ENCODE data around the gene BCKDHA.

BCKDHA gene

GRCh38 chr19:41411100-41411967 lies 13.7 kb downstream of the BCKDHA start:
- DNase-seq (ENCODE audit: low read depth) = peak; percentile 39
- H3K4me3 ChIP-seq (ENCODE audit: low read length) = no peak overlapping the region
- TF ChIP-seq CTCF (conservative IDR thresholded peaks at IDR 0.05; ENCODE audit: low read depth, low read length) = no peak

- TF ChIP-seq CTCF (conservative IDR thresholded peaks at IDR 0.05; ENCODE audit: low read depth, low read length) = no peak
- H3K4me3 ChIP-seq (ENCODE audit: low read length) = no peak overlapping the region
- no peak for DNase-seq (ENCODE audit: low read depth)
Observed at GRCh38 chr19:41411968-41412265, 14.3 kb downstream of the BCKDHA start.

GRCh38 chr19:41412953-41413352 lies 15.3 kb downstream of the BCKDHA start:
- TF ChIP-seq CTCF (conservative IDR thresholded peaks at IDR 0.05; ENCODE audit: low read depth, low read length) = no peak

GRCh38 chr19:41413947-41414346 lies 16.3 kb downstream of the BCKDHA start:
- H3K4me3 ChIP-seq (ENCODE audit: low read length) = no peak overlapping the region
- DNase-seq (ENCODE audit: low read depth) = no peak
- no peak for TF ChIP-seq CTCF (conservative IDR thresholded peaks at IDR 0.05; ENCODE audit: low read depth, low read length)

More at GRCh38 chr19:41412953-41413352, 15.3 kb downstream of the BCKDHA start:
- no peak for DNase-seq (ENCODE audit: low read depth)
- H3K4me3 ChIP-seq (ENCODE audit: low read length) = no peak overlapping the region

GRCh38 chr19:41414461-41414860 lies 16.8 kb downstream of the BCKDHA start:
- no peak overlapping the region for H3K4me3 ChIP-seq (ENCODE audit: low read length)
- no peak for TF ChIP-seq CTCF (conservative IDR thresholded peaks at IDR 0.05; ENCODE audit: low read depth, low read length)
- DNase-seq (ENCODE audit: low read depth) = no peak

- no peak for DNase-seq (ENCODE audit: low read depth)
- no peak for TF ChIP-seq CTCF (conservative IDR thresholded peaks at IDR 0.05; ENCODE audit: low read depth, low read length)
- no peak overlapping the region for H3K4me3 ChIP-seq (ENCODE audit: low read length)
Observed at GRCh38 chr19:41415154-41415571, 17.5 kb downstream of the BCKDHA start.

GRCh38 chr19:41416194-41416674 lies 18.6 kb downstream of the BCKDHA start:
- no peak overlapping the region for H3K4me3 ChIP-seq (ENCODE audit: low read length)
- DNase-seq (ENCODE audit: low read depth) = no peak
- TF ChIP-seq CTCF (conservative IDR thresholded peaks at IDR 0.05; ENCODE audit: low read depth, low read length) = no peak

Data from retinal pigment epithelial cell (primary cell).